NCI-H2081 (cell line): ENCODE measurements around the gene ANKRD40.
"Not testable (repeated sequence)": the region's sequence is repeated elsewhere in the genome, so short reads cannot be mapped to it uniquely, and the experiment has no call there.

Source experiments
- DNase-seq, 2 experiments: peaks; one replicate each; lab custom pipeline; 2025; lab: John Stamatoyannopoulos, UW

ANKRD40 gene

GRCh38 chr17:50707289-50708049, at the start of gene ANKRD40:
TSS of gene ANKRD40 (minus strand) at chr17:50707914. CDS start at chr17:50707654, 260 bp downstream.
- peak; percentile 92 to 95 for DNase-seq

- no peak for DNase-seq
Observed at GRCh38 chr17:50754521-50754920, 46.8 kb upstream of the ANKRD40 start.

GRCh38 chr17:50749245-50749644, 41.5 kb upstream of the ANKRD40 start:
- no peak for DNase-seq

GRCh38 chr17:50745631-50746030, 37.9 kb upstream of the ANKRD40 start:
- no peak for DNase-seq

GRCh38 chr17:50739098-50739497, 31.4 kb upstream of the ANKRD40 start:
- DNase-seq = no peak

- no peak for DNase-seq
Observed at GRCh38 chr17:50737118-50737698, 29.5 kb upstream of the ANKRD40 start.

- DNase-seq = no peak
Observed at GRCh38 chr17:50735287-50735686, 27.6 kb upstream of the ANKRD40 start.

GRCh38 chr17:50731575-50732460, 24.1 kb upstream of the ANKRD40 start:
- DNase-seq = no peak

- no peak for DNase-seq
Observed at GRCh38 chr17:50728881-50729765, 21.4 kb upstream of the ANKRD40 start.

- DNase-seq = no peak
Observed at GRCh38 chr17:50728112-50728429, 20.4 kb upstream of the ANKRD40 start.

GRCh38 chr17:50725769-50726655, 18.3 kb upstream of the ANKRD40 start:
- DNase-seq = no peak

- DNase-seq = not testable (repeated sequence)
Observed at GRCh38 chr17:50724622-50725021, 16.9 kb upstream of the ANKRD40 start.

GRCh38 chr17:50722746-50723145, 15.0 kb upstream of the ANKRD40 start:
- DNase-seq = no peak

- DNase-seq = peak in 1 of 2 experiments; percentile 38
Observed at GRCh38 chr17:50721194-50722010, 13.7 kb upstream of the ANKRD40 start.

- peak in 1 of 2 experiments; percentile 69 for DNase-seq
Observed at GRCh38 chr17:50719924-50720794, 12.4 kb upstream of the ANKRD40 start.

GRCh38 chr17:50719144-50719923, 11.6 kb upstream of the ANKRD40 start, which contains the start of gene LUC7L3:
TSS of gene LUC7L3 (plus strand) at chr17:50719603. CDS start at chr17:50719733, 130 bp downstream.
- peak; percentile 92 to 97 for DNase-seq

GRCh38 chr17:50715471-50715870, 7.8 kb upstream of the ANKRD40 start:
- no peak for DNase-seq

- DNase-seq = no peak
Observed at GRCh38 chr17:50712641-50713040, 4.9 kb upstream of the ANKRD40 start.
